ENCODE measurements around the gene PIK3R2. TPM values are rescaled to one million over a fixed set of nuclear protein-coding genes. Genes with fewer than 3 reads are reported as not detected.
A peak's percentile ranks its signal among the peaks of the same experiment; 100 is the strongest.

The PIK3R2 gene
- total RNA-seq, 1 experiment from 2014 or later = 42.8 TPM

DNA sequence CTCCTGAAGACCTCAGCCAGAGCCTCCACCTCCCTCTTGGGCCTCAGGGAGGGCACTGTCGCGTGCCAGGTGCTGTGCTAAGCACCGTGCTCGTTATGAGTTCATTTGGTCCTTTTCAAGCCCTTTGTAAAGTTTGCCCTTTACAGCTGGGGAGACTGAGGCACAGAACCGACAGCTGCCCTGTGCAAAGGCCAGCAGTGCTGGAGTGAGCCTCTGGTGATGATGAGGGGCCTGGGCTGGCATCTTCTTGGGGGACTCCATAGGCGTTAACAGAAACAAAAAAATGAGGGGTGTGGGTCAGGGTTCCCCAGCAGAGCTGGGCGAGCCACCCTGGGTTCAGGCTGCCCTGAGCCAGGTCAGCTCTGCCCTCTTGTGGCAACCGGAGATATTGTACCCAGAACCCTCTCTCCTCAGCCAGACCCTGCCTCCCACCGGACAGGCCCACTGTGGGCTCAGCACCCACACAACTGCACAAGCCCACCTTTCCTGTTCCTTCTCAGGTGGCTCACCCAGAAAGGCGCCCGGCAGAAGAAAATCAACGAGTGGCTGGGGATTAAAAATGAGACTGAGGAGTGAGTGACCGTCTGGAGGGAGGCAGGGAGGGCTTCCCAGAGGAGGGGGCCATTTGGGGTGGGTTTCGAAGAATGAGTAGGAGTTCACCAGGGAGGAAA is 15.1 kb downstream of the PIK3R2 start:
- Histone ChIP-seq H2AK5ac (ENCODE audit: insufficient read length, low read length) (no peak overlapping the region), H2BK120ac (ENCODE audit: low read depth, low read length, poor library complexity, severe bottlenecking) (no peak overlapping the region), H3K79me1 (ENCODE audit: insufficient read depth, low read depth, low read length, poor library complexity, severe bottlenecking) (no peaks in the 10 kb centered on the region), H3K79me2 (ENCODE audit: insufficient read depth, low read length) (no peaks in the 10 kb centered on the region), H3K9ac (ENCODE audit: extremely low read depth, insufficient read length, low read length) (no peak overlapping the region), H3K4me1 (ENCODE audit: insufficient read depth, low read length) (no peaks in the 10 kb centered on the region), H3K27me3 (ENCODE audit: insufficient read depth, low read length) (no peaks in the 10 kb centered on the region), H4K20me1 (ENCODE audit: control insufficient read depth, insufficient read depth, insufficient read length) (no peaks in the 10 kb centered on the region), H3K9me3 (ENCODE audit: control insufficient read depth, low read depth, low read length) (no peaks in the 10 kb centered on the region), H2BK5ac (ENCODE audit: insufficient read length, low read length) (no peak overlapping the region), H3K56ac (ENCODE audit: insufficient read length, low read depth, low read length) (no peak overlapping the region), H3K27ac (ENCODE audit: insufficient read length, low read depth, low read length) (no peak overlapping the region), H2BK15ac (ENCODE audit: low read depth, low read length) (no peak overlapping the region), H3T11ph (ENCODE audit: low read length) (no peak overlapping the region), H2BK20ac (ENCODE audit: low read depth, low read length, poor library complexity, severe bottlenecking) (no peak overlapping the region), H3K18ac (ENCODE audit: insufficient read length, low read depth, low read length) (no peak overlapping the region), H4K5ac (ENCODE audit: insufficient read length, low read depth, low read length) (no peak overlapping the region), H4K8ac (replicated peaks; ENCODE audit: insufficient read length, low read depth, low read length) (no peak overlapping the region), H3K23ac (ENCODE audit: insufficient read length, low read depth, low read length) (no peak overlapping the region), H3K4ac (ENCODE audit: low read depth, low read length) (no peak overlapping the region), H3K14ac (ENCODE audit: insufficient read depth, low read length) (no peak overlapping the region), H4K91ac (ENCODE audit: insufficient read length, low read depth, low read length) (no peak overlapping the region), H2AFZ (ENCODE audit: low read length) (no peak overlapping the region), H2BK12ac (ENCODE audit: insufficient read length, low read depth, low read length) (no peak overlapping the region), H3K23me2 (ENCODE audit: insufficient read length, low read depth, low read length, poor library complexity, severe bottlenecking) (no peaks in the 10 kb centered on the region), H3K4me2 (ENCODE audit: insufficient read depth, insufficient read length, low read length) (no peak overlapping the region)
- Mint-ChIP-seq H3K4me3 (peak overlapping the region in 1 of 2 experiments; percentile 55; a peak in 1 of 5 replicates), H3K27ac (no peak overlapping the region; a peak in 2 of 7 replicates), H3K27me3 (ENCODE audit: low read depth) (no peaks in the 10 kb centered on the region), H3K9me3 (no peaks in the 10 kb centered on the region), H3K36me3 (ENCODE audit: insufficient read depth in 1 of 3, low read depth in 3 of 3) (peaks cover 28 to 62% (median 62%) of the 10 kb centered on the region in 3 experiments), H3K4me1 (peaks cover 2 to 4% of the 10 kb centered on the region in 2 experiments; a peak in 1 of 4 replicates)
- no peak for DNase-seq
- WGBS (ENCODE audit: extremely low coverage, insufficient read length, low lambda C conversion rate) = no CpG with 5 or more reads among the region's 14 CpGs
- TF ChIP-seq, protein P1, sequence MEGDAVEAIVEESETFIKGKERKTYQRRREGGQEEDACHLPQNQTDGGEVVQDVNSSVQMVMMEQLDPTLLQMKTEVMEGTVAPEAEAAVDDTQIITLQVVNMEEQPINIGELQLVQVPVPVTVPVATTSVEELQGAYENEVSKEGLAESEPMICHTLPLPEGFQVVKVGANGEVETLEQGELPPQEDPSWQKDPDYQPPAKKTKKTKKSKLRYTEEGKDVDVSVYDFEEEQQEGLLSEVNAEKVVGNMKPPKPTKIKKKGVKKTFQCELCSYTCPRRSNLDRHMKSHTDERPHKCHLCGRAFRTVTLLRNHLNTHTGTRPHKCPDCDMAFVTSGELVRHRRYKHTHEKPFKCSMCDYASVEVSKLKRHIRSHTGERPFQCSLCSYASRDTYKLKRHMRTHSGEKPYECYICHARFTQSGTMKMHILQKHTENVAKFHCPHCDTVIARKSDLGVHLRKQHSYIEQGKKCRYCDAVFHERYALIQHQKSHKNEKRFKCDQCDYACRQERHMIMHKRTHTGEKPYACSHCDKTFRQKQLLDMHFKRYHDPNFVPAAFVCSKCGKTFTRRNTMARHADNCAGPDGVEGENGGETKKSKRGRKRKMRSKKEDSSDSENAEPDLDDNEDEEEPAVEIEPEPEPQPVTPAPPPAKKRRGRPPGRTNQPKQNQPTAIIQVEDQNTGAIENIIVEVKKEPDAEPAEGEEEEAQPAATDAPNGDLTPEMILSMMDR (conservative IDR thresholded peaks at IDR 0.05) = peak; percentile 85

Measured in H9 (cell line).